GM12878 (cell line): ENCODE measurements around the gene EIF4E1B. TPM values are rescaled to one million over a fixed set of nuclear protein-coding genes. Genes with fewer than 3 reads are reported as not detected.

Source experiments
- ATAC-seq: fragments of 200-7000 bp; cut with Tn5 transposase; 3 replicates; pipeline ENCODE4 v1.9.1; 2020; ENCODE audit warnings: mild to moderate bottlenecking, moderate library complexity
- BruUV-seq: library from RNA; stranded (reverse); fragments of 400-500 nt; replicated peaks from 2 replicates; lab custom pipeline; 2021; lab: Mats Ljungman, UMichigan
- CTCF ChIA-PET: fragments of 300-600 bp; sonication (Branson Sonifier 250); formaldehyde crosslinking; extraction: SDS; loops from one replicate; lab custom pipeline; 2021; ENCODE audit warnings: inconsistent platforms; lab: Yijun Ruan, JAX
- POLR2A ChIA-PET: fragments of 350-600 bp; formaldehyde crosslinking; extraction: SDS; loops from one replicate; lab custom pipeline; 2021; ENCODE audit warnings: inconsistent platforms; lab: Charles Lee
- RAD21 ChIA-PET: fragments of 300-600 bp; sonication (Branson Sonifier 250); formaldehyde crosslinking; loops from one replicate; lab custom pipeline; 2023; ENCODE audit warnings: antibody characterized with exemption; ENCODE audit not compliant: unreplicated experiment; lab: Charles Lee
- SMC1A ChIA-PET: fragments of 300-600 bp; sonication (Branson Sonifier 250); formaldehyde crosslinking; loops from one replicate; lab custom pipeline; 2023; ENCODE audit not compliant: unreplicated experiment, uncharacterized antibody; lab: Charles Lee
- DNase-seq: peaks from one replicate; pipeline ENCODE4 v3.0.0-alpha.2; 2011; ENCODE audit warnings: low read depth, low spot score
- FAIRE-seq: peaks from 3 replicates; lab custom pipeline; 2011; peaks lifted over from hg19 to GRCh38; lab: Jason Lieb, UNC
- H2AFZ ChIP-seq: 2 replicates; pipeline ENCODE4 v1.6.0; 2011; ENCODE audit warnings: low read depth, low read length, control low read depth; ENCODE audit not compliant: control insufficient read depth
- H3K27ac ChIP-seq: 2 replicates; pipeline ENCODE4 v1.5.1; 2011; ENCODE audit warnings: control low read depth; ENCODE audit not compliant: control insufficient read depth, insufficient read depth
- H3K27me3 ChIP-seq, 2 experiments: replicated peaks in 1 of 2; 2 replicates each; pipeline versions ENCODE4 v1.6.0 to v1.6.1; 2011; ENCODE audit warnings: low read length in 1 of 2; ENCODE audit not compliant: control insufficient read depth in 2 of 2, insufficient read depth in 2 of 2
- H3K36me3 ChIP-seq, 2 experiments: 2 replicates each; pipeline ENCODE4 v1.5.1; 2011; ENCODE audit warnings: low read length in 1 of 2; ENCODE audit not compliant: control insufficient read depth in 2 of 2, insufficient read depth in 2 of 2
- H3K4me1 ChIP-seq: 2 replicates; pipeline ENCODE4 v1.6.1; 2011; ENCODE audit warnings: mild to moderate bottlenecking, low read length, moderate library complexity, mixed read lengths; ENCODE audit not compliant: control insufficient read depth, insufficient read depth
- H3K4me2 ChIP-seq: 2 replicates; pipeline ENCODE4 v1.6.0; 2011; ENCODE audit warnings: control low read depth; ENCODE audit not compliant: control insufficient read depth, insufficient read depth
- H3K4me3 ChIP-seq: fragments of 200-600 bp; sonication (generic); 2 replicates; pipeline ENCODE4 v1.5.1; 2016
- H3K79me2 ChIP-seq: 2 replicates; pipeline ENCODE4 v1.6.0; 2011; ENCODE audit warnings: low read length; ENCODE audit not compliant: control insufficient read depth, insufficient read depth
- H3K9ac ChIP-seq: 2 replicates; pipeline ENCODE4 v1.8.0; 2011; ENCODE audit warnings: low read length, control low read depth, mixed read lengths; ENCODE audit not compliant: control insufficient read depth, insufficient read depth
- H3K9me3 ChIP-seq: replicated peaks from 3 replicates; pipeline ENCODE4 v1.5.1; 2011; ENCODE audit warnings: mild to moderate bottlenecking, low read length; ENCODE audit not compliant: control insufficient read depth, insufficient read depth
- H4K20me1 ChIP-seq: 2 replicates; pipeline ENCODE4 v1.6.0; 2011; ENCODE audit not compliant: control insufficient read depth, insufficient read depth
- ATF3 ChIP-seq: IDR thresholded peaks from 2 replicates; pipeline ENCODE4 v1.6.1; 2011; ENCODE audit warnings: low read depth, mild to moderate bottlenecking, low read length, moderate library complexity, borderline replicate concordance; ENCODE audit errors: extremely low read depth
- CEBPB ChIP-seq, 2 experiments: fragments of 150-350 bp in 1 of 2; IDR thresholded peaks; 2 replicates each; pipeline ENCODE4 v1.6.1; 2012 to 2014; ENCODE audit warnings: low read depth in 2 of 2, low read length in 2 of 2, borderline replicate concordance in 1 of 2, inconsistent platforms in 1 of 2
- ETV6 ChIP-seq, 2 experiments: fragments of 450-650 bp in 1 of 2; IDR thresholded peaks in 1 of 2; conservative IDR thresholded peaks in 1 of 2; 2 replicates each; pipeline ENCODE4 v1.6.1; 2014; ENCODE audit warnings: antibody characterized with exemption in 1 of 2, borderline replicate concordance in 1 of 2, low read depth in 1 of 2, mild to moderate bottlenecking in 1 of 2, moderate library complexity in 1 of 2
- HDAC2 ChIP-seq: fragments of 200-600 bp; sonication (generic); IDR thresholded peaks from 2 replicates; pipeline ENCODE4 v1.6.1; 2017
- IRF4 ChIP-seq: IDR thresholded peaks from 2 replicates; pipeline ENCODE4 v1.6.1; 2011; ENCODE audit warnings: low read depth, low read length
- JUND ChIP-seq: IDR thresholded peaks from 2 replicates; pipeline ENCODE4 v1.6.1; 2012; ENCODE audit warnings: low read depth, mild to moderate bottlenecking, low read length, improper control_type of control experiment, moderate library complexity
- KLF5 ChIP-seq: fragments of 450-650 bp; IDR thresholded peaks from 2 replicates; pipeline ENCODE4 v1.6.1; 2014; ENCODE audit warnings: mild to moderate bottlenecking; ENCODE audit not compliant: partially characterized antibody
- MTA3 ChIP-seq: IDR thresholded peaks from 2 replicates; pipeline ENCODE4 v1.6.1; 2012; ENCODE audit warnings: low read length, inconsistent platforms, borderline replicate concordance
- POLR2AphosphoS2 ChIP-seq: IDR thresholded peaks from 2 replicates; pipeline ENCODE4 v1.6.1; 2011; ENCODE audit warnings: low read depth, mild to moderate bottlenecking, low read length, improper control_type of control experiment, moderate library complexity
- RELA ChIP-seq: fragments of 450-650 bp; IDR thresholded peaks from 2 replicates; pipeline ENCODE4 v1.8.0; 2014; ENCODE audit warnings: borderline replicate concordance; ENCODE audit not compliant: partially characterized antibody
- RUNX3 ChIP-seq: IDR thresholded peaks from 2 replicates; pipeline ENCODE4 v1.6.1; 2012; ENCODE audit warnings: low read length, inconsistent platforms
- TBL1XR1 ChIP-seq: IDR thresholded peaks from 2 replicates; pipeline ENCODE4 v1.6.1; 2012; ENCODE audit warnings: low read depth, low read length, improper control_type of control experiment
- ZNF207 ChIP-seq: fragments of 450-650 bp; IDR thresholded peaks from 2 replicates; pipeline ENCODE4 v1.6.1; 2014; ENCODE audit warnings: antibody characterized with exemption, mild to moderate bottlenecking, borderline replicate concordance
- WGBS: methylation state at CpG from one replicate; pipeline ENCODE4 v1.1.6; 2016; ENCODE audit warnings: low lambda C conversion rate; ENCODE audit not compliant: insufficient replicate concordance, insufficient coverage; ENCODE audit errors: missing lambda C conversion rate; 5-methylcytosine and 5-hydroxymethylcytosine counted together
- in situ Hi-C: fragments of 300-500 bp; cut with MboI; formaldehyde crosslinking; loops from 9 replicates; pipeline ENCODE4 v1.14.3; 2018; ENCODE audit warnings: mixed read lengths
- intact Hi-C: fragments of 100-400 bp; cut with micrococcal nuclease; formaldehyde crosslinking; loops from one replicate; pipeline ENCODE4 v1.14.2; 2022; ENCODE audit not compliant: unreplicated experiment
- polyA plus RNA-seq, 11 experiments: library from polyadenylated mRNA; depleted of rRNA in 4 of 11; unstranded in 6 of 11; stranded (reverse) in 5 of 11; fragments of >200 nt; fragmentation: Nextera tagmentation in 4 of 11; fragmentation: Illumina TruSeq in 1 of 11; extraction: Ambion mirVana in 4 of 11; extraction: Trizol in 1 of 11; gene quantifications; 1 replicate in 1 of 11; 2 replicates in 10 of 11; pipeline versions ENCODE4 v1.2.1 to v1.2.3, GENCODE V29; 2011 to 2016; ENCODE audit warnings: inconsistent platforms in 2 of 11, missing spikeins in 2 of 11, low read depth in 1 of 11
- total RNA-seq, 4 experiments: library from RNA; depleted of rRNA in 3 of 4; stranded (reverse); fragments of >200 nt in 3 of 4; fragmentation: Illumina TruSeq in 1 of 4; extraction: Trizol in 1 of 4; gene quantifications; 2 replicates each; pipeline versions ENCODE4 v1.2.1 to v1.2.3, GENCODE V29; 2013 to 2021

Gene EIF4E1B
- total and polyA plus RNA-seq, 10 of the 15 experiments (the other 5 are each of a cell fraction or from before 2014, with no cell fraction given) = not detected

- ChIA-PET POLR2A (no interaction called here), CTCF (no interaction called here)
- in situ Hi-C loops = no loop called here
These were observed 23.6 kb upstream of the EIF4E1B start for GRCh38 chr5:176606875-176607274.

GRCh38 chr5:176608142-176608705 lies 22.3 kb upstream of the EIF4E1B start:
- WGBS = 89% methylated on average over 4 of the region's 4 CpGs
- Histone ChIP-seq H3K9ac (no peak overlapping the region), H3K9me3 (no peaks in the 10 kb centered on the region), H3K4me2 (no peak overlapping the region), H3K4me3 (no peak overlapping the region), H3K27me3 (no peaks in the 10 kb centered on the region), H3K36me3 (no peaks in the 10 kb centered on the region), H2AFZ (no peak overlapping the region), H3K27ac (no peak overlapping the region), H4K20me1 (no peaks in the 10 kb centered on the region), H3K79me2 (no peaks in the 10 kb centered on the region; the same call in 1 of the 2 replicates), H3K4me1 (peaks cover 12% of the 10 kb centered on the region)
- SMC1A ChIA-PET = no interaction called here
- DNase-seq = no peak
- CTCF ChIA-PET = interaction anchor here (0.6 to 1.1 kb wide), 2 partner anchors 35 to 999 kb away, joined by 3 to 4 read pairs; no protein-coding TSS in a partner anchor
- POLR2A ChIA-PET = interaction anchor here (0.6 kb wide), 1 partner anchor 188 kb away, joined by 6 read pairs; no protein-coding TSS in a partner anchor
- TSS peak; percentile 65 for BruUV-seq
- FAIRE-seq = no peak
- TF ChIP-seq RUNX3 = 0 out of 2 replicates have a peak, but pooled peaks have one; percentile 19
- TF ChIP-seq MTA3 = no peak
- no peak for TF ChIP-seq TBL1XR1
- TF ChIP-seq ATF3 = no peak
- TF ChIP-seq IRF4 = no peak
- no peak for TF ChIP-seq HDAC2
- no peak for TF ChIP-seq CEBPB (IDR thresholded peaks at IDR 0.05; ENCODE audit: borderline replicate concordance in 1 of 2, low read depth in 2 of 2, low read length in 2 of 2)
- no peak for TF ChIP-seq ETV6 (conservative IDR thresholded peaks at IDR 0.05 in 1 of 2, IDR thresholded peaks at IDR 0.05 in 1 of 2; ENCODE audit: borderline replicate concordance in 1 of 2, low read depth in 1 of 2)
- TF ChIP-seq JUND = no peak
- ATAC-seq = no peak
- RAD21 ChIA-PET = no interaction called here
- in situ Hi-C loops = no loop called here
- intact Hi-C loops = no loop called here

More at GRCh38 chr5:176606875-176607274, 23.6 kb upstream of the EIF4E1B start:
- ATAC-seq (no peak), FAIRE-seq (no peak), DNase-seq (no peak)
- H3K4me2 ChIP-seq = no peak overlapping the region
- no peak overlapping the region for H3K27ac ChIP-seq
- no peak overlapping the region for H3K9ac ChIP-seq
- H3K4me3 ChIP-seq = no peak overlapping the region
- H3K79me2 ChIP-seq = no peaks in the 10 kb centered on the region; the same call in 1 of the 2 replicates
- TF ChIP-seq POLR2AphosphoS2 = no peak
- no peak for TF ChIP-seq ZNF207
- TF ChIP-seq RELA = no peak
- no peak for TF ChIP-seq KLF5
- H4K20me1 ChIP-seq = no peaks in the 10 kb centered on the region
- no peaks in the 10 kb centered on the region for H3K9me3 ChIP-seq
- intact Hi-C loops = no loop called here
- H3K27me3 ChIP-seq = no peaks in the 10 kb centered on the region
- TSS peak; percentile 44 for BruUV-seq
- H3K36me3 ChIP-seq = no peaks in the 10 kb centered on the region
- ChIA-PET SMC1A (interaction anchor here (1.7 kb wide), 1 partner anchor 260 kb away, joined by 4 read pairs; no protein-coding TSS in a partner anchor), RAD21 (interaction anchor here (0.9 kb wide), 1 partner anchor 70 kb away, joined by 3 read pairs; the partner anchor contains the start of gene RNF44)
- peaks cover 12% of the 10 kb centered on the region for H3K4me1 ChIP-seq
- WGBS = 78% methylated on average over 3 of the region's 3 CpGs
- H2AFZ ChIP-seq = no peak overlapping the region
